GM12878 (cell line): ENCODE measurements around the gene CEP63. TPM values are rescaled to one million over a fixed set of nuclear protein-coding genes. Genes with fewer than 3 reads are reported as not detected.

Experiments used
- ATAC-seq: fragments of 200-7000 bp; cut with Tn5 transposase; 3 replicates; pipeline ENCODE4 v1.9.1; 2020; ENCODE audit warnings: mild to moderate bottlenecking, moderate library complexity
- BruUV-seq: library from RNA; stranded (reverse); fragments of 400-500 nt; replicated peaks from 2 replicates; lab custom pipeline; 2021; lab: Mats Ljungman, UMichigan
- CTCF ChIA-PET: fragments of 300-600 bp; sonication (Branson Sonifier 250); formaldehyde crosslinking; extraction: SDS; loops from one replicate; lab custom pipeline; 2021; ENCODE audit warnings: inconsistent platforms; lab: Yijun Ruan, JAX
- POLR2A ChIA-PET: fragments of 350-600 bp; formaldehyde crosslinking; extraction: SDS; loops from one replicate; lab custom pipeline; 2021; ENCODE audit warnings: inconsistent platforms; lab: Charles Lee
- RAD21 ChIA-PET: fragments of 300-600 bp; sonication (Branson Sonifier 250); formaldehyde crosslinking; loops from one replicate; lab custom pipeline; 2023; ENCODE audit warnings: antibody characterized with exemption; ENCODE audit not compliant: unreplicated experiment; lab: Charles Lee
- SMC1A ChIA-PET: fragments of 300-600 bp; sonication (Branson Sonifier 250); formaldehyde crosslinking; loops from one replicate; lab custom pipeline; 2023; ENCODE audit not compliant: unreplicated experiment, uncharacterized antibody; lab: Charles Lee
- DNase-seq: peaks from one replicate; pipeline ENCODE4 v3.0.0-alpha.2; 2011; ENCODE audit warnings: low read depth, low spot score
- FAIRE-seq: peaks from 3 replicates; lab custom pipeline; 2011; peaks lifted over from hg19 to GRCh38; lab: Jason Lieb, UNC
- H2AFZ ChIP-seq: 2 replicates; pipeline ENCODE4 v1.6.0; 2011; ENCODE audit warnings: low read depth, low read length, control low read depth; ENCODE audit not compliant: control insufficient read depth
- H3K27ac ChIP-seq: 2 replicates; pipeline ENCODE4 v1.5.1; 2011; ENCODE audit warnings: control low read depth; ENCODE audit not compliant: control insufficient read depth, insufficient read depth
- H3K27me3 ChIP-seq, 2 experiments: replicated peaks in 1 of 2; 2 replicates each; pipeline versions ENCODE4 v1.6.0 to v1.6.1; 2011; ENCODE audit warnings: low read length in 1 of 2; ENCODE audit not compliant: control insufficient read depth in 2 of 2, insufficient read depth in 2 of 2
- H3K36me3 ChIP-seq, 2 experiments: 2 replicates each; pipeline ENCODE4 v1.5.1; 2011; ENCODE audit warnings: low read length in 1 of 2; ENCODE audit not compliant: control insufficient read depth in 2 of 2, insufficient read depth in 2 of 2
- H3K4me1 ChIP-seq: 2 replicates; pipeline ENCODE4 v1.6.1; 2011; ENCODE audit warnings: mild to moderate bottlenecking, low read length, moderate library complexity, mixed read lengths; ENCODE audit not compliant: control insufficient read depth, insufficient read depth
- H3K4me2 ChIP-seq: 2 replicates; pipeline ENCODE4 v1.6.0; 2011; ENCODE audit warnings: control low read depth; ENCODE audit not compliant: control insufficient read depth, insufficient read depth
- H3K4me3 ChIP-seq: fragments of 200-600 bp; sonication (generic); 2 replicates; pipeline ENCODE4 v1.5.1; 2016
- H3K79me2 ChIP-seq: 2 replicates; pipeline ENCODE4 v1.6.0; 2011; ENCODE audit warnings: low read length; ENCODE audit not compliant: control insufficient read depth, insufficient read depth
- H3K9ac ChIP-seq: 2 replicates; pipeline ENCODE4 v1.8.0; 2011; ENCODE audit warnings: low read length, control low read depth, mixed read lengths; ENCODE audit not compliant: control insufficient read depth, insufficient read depth
- H3K9me3 ChIP-seq: replicated peaks from 3 replicates; pipeline ENCODE4 v1.5.1; 2011; ENCODE audit warnings: mild to moderate bottlenecking, low read length; ENCODE audit not compliant: control insufficient read depth, insufficient read depth
- H4K20me1 ChIP-seq: 2 replicates; pipeline ENCODE4 v1.6.0; 2011; ENCODE audit not compliant: control insufficient read depth, insufficient read depth
- BHLHE40 ChIP-seq, 2 experiments: fragments of 450-650 bp in 1 of 2; IDR thresholded peaks; 2 replicates each; pipeline ENCODE4 v1.6.1; 2011 to 2017; ENCODE audit warnings: low read depth in 2 of 2, borderline replicate concordance in 1 of 2, improper control_type of control experiment in 1 of 2, low read length in 1 of 2, mild to moderate bottlenecking in 1 of 2
- CHD1 ChIP-seq: IDR thresholded peaks from 2 replicates; pipeline ENCODE4 v1.6.1; 2012; ENCODE audit warnings: low read depth, low read length, improper control_type of control experiment
- E4F1 ChIP-seq: fragments of 450-650 bp; IDR thresholded peaks from 2 replicates; pipeline ENCODE4 v1.6.1; 2018; ENCODE audit warnings: borderline replicate concordance, mild to moderate bottlenecking; ENCODE audit not compliant: partially characterized antibody
- JUND ChIP-seq: IDR thresholded peaks from 2 replicates; pipeline ENCODE4 v1.6.1; 2012; ENCODE audit warnings: low read depth, mild to moderate bottlenecking, low read length, improper control_type of control experiment, moderate library complexity
- NR2C2 ChIP-seq: IDR thresholded peaks from 2 replicates; pipeline ENCODE4 v1.6.1; 2011; ENCODE audit warnings: borderline replicate concordance, low read depth; ENCODE audit not compliant: control insufficient read depth, insufficient read length
- PKNOX1 ChIP-seq: fragments of 450-650 bp; IDR thresholded peaks from 2 replicates; pipeline ENCODE4 v1.6.1; 2016; ENCODE audit warnings: mild to moderate bottlenecking
- RAD21 ChIP-seq: IDR thresholded peaks from 2 replicates; pipeline ENCODE4 v1.6.1; 2011; ENCODE audit warnings: mild to moderate bottlenecking, low read depth, low read length, moderate library complexity; ENCODE audit not compliant: insufficient read depth
- SIN3A ChIP-seq: IDR thresholded peaks from 2 replicates; pipeline ENCODE4 v1.6.1; 2012; ENCODE audit warnings: low read depth, low read length, improper control_type of control experiment
- SMC3 ChIP-seq: IDR thresholded peaks from 2 replicates; pipeline ENCODE4 v1.6.1; 2011; ENCODE audit warnings: low read length, improper control_type of control experiment, borderline replicate concordance
- STAT3 ChIP-seq: IDR thresholded peaks from 2 replicates; pipeline ENCODE4 v1.6.1; 2011; ENCODE audit warnings: low read depth, low read length, improper control_type of control experiment
- ZNF24 ChIP-seq: fragments of 450-650 bp; IDR thresholded peaks from 2 replicates; pipeline ENCODE4 v1.6.1; 2017; ENCODE audit warnings: antibody characterized with exemption, mild to moderate bottlenecking
- in situ Hi-C: fragments of 300-500 bp; cut with MboI; formaldehyde crosslinking; loops from 9 replicates; pipeline ENCODE4 v1.14.3; 2018; ENCODE audit warnings: mixed read lengths
- intact Hi-C: fragments of 100-400 bp; cut with micrococcal nuclease; formaldehyde crosslinking; loops from one replicate; pipeline ENCODE4 v1.14.2; 2022; ENCODE audit not compliant: unreplicated experiment
- polyA plus RNA-seq, 11 experiments: library from polyadenylated mRNA; depleted of rRNA in 4 of 11; unstranded in 6 of 11; stranded (reverse) in 5 of 11; fragments of >200 nt; fragmentation: Nextera tagmentation in 4 of 11; fragmentation: Illumina TruSeq in 1 of 11; extraction: Ambion mirVana in 4 of 11; extraction: Trizol in 1 of 11; gene quantifications; 1 replicate in 1 of 11; 2 replicates in 10 of 11; pipeline versions ENCODE4 v1.2.1 to v1.2.3, GENCODE V29; 2011 to 2016; ENCODE audit warnings: inconsistent platforms in 2 of 11, missing spikeins in 2 of 11, low read depth in 1 of 11
- total RNA-seq, 4 experiments: library from RNA; depleted of rRNA in 3 of 4; stranded (reverse); fragments of >200 nt in 3 of 4; fragmentation: Illumina TruSeq in 1 of 4; extraction: Trizol in 1 of 4; gene quantifications; 2 replicates each; pipeline versions ENCODE4 v1.2.1 to v1.2.3, GENCODE V29; 2013 to 2021
- TF ChIP-seq, protein P1 (sequence below): fragments of 450-650 bp; conservative IDR thresholded peaks from 2 replicates; pipeline ENCODE4 v1.6.1; 2017; ENCODE audit warnings: mild to moderate bottlenecking, moderate library complexity
- TF ChIP-seq, protein P2 (sequence below): fragments of 150-350 bp; IDR thresholded peaks from 2 replicates; pipeline ENCODE4 v1.6.1; 2016; ENCODE audit warnings: low read depth, low read length

Gene CEP63
- total and polyA plus RNA-seq, 10 of the 15 experiments (the other 5 are each of a cell fraction or from before 2014, with no cell fraction given), result 14.0 to 36.9 (median 26.8) TPM

- SMC1A ChIA-PET, result interaction anchor here (1.1 kb wide), 1 partner anchor 10 kb away, joined by 3 read pairs; no protein-coding TSS in a partner anchor
- H3K27ac ChIP-seq, result no peak overlapping the region
- CTCF ChIA-PET, result interaction anchor here (1.5 to 3.4 kb wide), 3 partner anchors 12 to 41 kb away, joined by 4 to 30 read pairs (median 7); no protein-coding TSS in a partner anchor
- no peaks in the 10 kb centered on the region for H3K27me3 ChIP-seq
- POLR2A ChIA-PET, result no interaction called here
- H2AFZ ChIP-seq, result no peak overlapping the region
- H3K4me1 ChIP-seq, result peaks cover 6% of the 10 kb centered on the region; the same call in 1 of the 2 replicates
- intact Hi-C loops (no loop called here), in situ Hi-C loops (loop anchor here (25.0 kb wide), 1 partner anchor 1034 kb away; no protein-coding TSS in a partner anchor)
- no peak overlapping the region for H3K4me3 ChIP-seq
- no peak for DNase-seq
- peaks cover 7% of the 10 kb centered on the region for H3K79me2 ChIP-seq
- RAD21 ChIA-PET, result no interaction called here
- peaks cover 0 to 4% of the 10 kb centered on the region in 2 experiments; a peak in 1 of 4 replicates for H3K36me3 ChIP-seq
- TF ChIP-seq PKNOX1 (no peak), CHD1 (no peak), RAD21 (no peak), SMC3 (no peak), E4F1 (no peak), ZNF24 (no peak), SIN3A (no peak), STAT3 (no peak), BHLHE40 (IDR thresholded peaks at IDR 0.05; ENCODE audit: borderline replicate concordance in 1 of 2, low read depth in 2 of 2, low read length in 1 of 2) (no peak), NR2C2 (no peak), JUND (no peak)
- TF ChIP-seq, protein P1, sequence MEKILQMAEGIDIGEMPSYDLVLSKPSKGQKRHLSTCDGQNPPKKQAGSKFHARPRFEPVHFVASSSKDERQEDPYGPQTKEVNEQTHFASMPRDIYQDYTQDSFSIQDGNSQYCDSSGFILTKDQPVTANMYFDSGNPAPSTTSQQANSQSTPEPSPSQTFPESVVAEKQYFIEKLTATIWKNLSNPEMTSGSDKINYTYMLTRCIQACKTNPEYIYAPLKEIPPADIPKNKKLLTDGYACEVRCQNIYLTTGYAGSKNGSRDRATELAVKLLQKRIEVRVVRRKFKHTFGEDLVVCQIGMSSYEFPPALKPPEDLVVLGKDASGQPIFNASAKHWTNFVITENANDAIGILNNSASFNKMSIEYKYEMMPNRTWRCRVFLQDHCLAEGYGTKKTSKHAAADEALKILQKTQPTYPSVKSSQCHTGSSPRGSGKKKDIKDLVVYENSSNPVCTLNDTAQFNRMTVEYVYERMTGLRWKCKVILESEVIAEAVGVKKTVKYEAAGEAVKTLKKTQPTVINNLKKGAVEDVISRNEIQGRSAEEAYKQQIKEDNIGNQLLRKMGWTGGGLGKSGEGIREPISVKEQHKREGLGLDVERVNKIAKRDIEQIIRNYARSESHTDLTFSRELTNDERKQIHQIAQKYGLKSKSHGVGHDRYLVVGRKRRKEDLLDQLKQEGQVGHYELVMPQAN, result no peak
- TF ChIP-seq, protein P2, sequence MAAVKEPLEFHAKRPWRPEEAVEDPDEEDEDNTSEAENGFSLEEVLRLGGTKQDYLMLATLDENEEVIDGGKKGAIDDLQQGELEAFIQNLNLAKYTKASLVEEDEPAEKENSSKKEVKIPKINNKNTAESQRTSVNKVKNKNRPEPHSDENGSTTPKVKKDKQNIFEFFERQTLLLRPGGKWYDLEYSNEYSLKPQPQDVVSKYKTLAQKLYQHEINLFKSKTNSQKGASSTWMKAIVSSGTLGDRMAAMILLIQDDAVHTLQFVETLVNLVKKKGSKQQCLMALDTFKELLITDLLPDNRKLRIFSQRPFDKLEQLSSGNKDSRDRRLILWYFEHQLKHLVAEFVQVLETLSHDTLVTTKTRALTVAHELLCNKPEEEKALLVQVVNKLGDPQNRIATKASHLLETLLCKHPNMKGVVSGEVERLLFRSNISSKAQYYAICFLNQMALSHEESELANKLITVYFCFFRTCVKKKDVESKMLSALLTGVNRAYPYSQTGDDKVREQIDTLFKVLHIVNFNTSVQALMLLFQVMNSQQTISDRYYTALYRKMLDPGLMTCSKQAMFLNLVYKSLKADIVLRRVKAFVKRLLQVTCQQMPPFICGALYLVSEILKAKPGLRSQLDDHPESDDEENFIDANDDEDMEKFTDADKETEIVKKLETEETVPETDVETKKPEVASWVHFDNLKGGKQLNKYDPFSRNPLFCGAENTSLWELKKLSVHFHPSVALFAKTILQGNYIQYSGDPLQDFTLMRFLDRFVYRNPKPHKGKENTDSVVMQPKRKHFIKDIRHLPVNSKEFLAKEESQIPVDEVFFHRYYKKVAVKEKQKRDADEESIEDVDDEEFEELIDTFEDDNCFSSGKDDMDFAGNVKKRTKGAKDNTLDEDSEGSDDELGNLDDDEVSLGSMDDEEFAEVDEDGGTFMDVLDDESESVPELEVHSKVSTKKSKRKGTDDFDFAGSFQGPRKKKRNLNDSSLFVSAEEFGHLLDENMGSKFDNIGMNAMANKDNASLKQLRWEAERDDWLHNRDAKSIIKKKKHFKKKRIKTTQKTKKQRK, result no peak
- BruUV-seq, result no TSS peak
- no peaks in the 10 kb centered on the region; the same call in 2 of the 3 replicates for H3K9me3 ChIP-seq
- H3K9ac ChIP-seq, result no peak overlapping the region
- no peaks in the 10 kb centered on the region for H4K20me1 ChIP-seq
- FAIRE-seq, result no peak
- H3K4me2 ChIP-seq, result no peak overlapping the region
- no peak for ATAC-seq
Measured at GRCh38 chr3:134495980-134496379, 10.1 kb downstream of the CEP63 start.
